IPS DF 6.9 (cell line): ENCODE results near the gene PRKD3.
"Not testable (repeated sequence)": the region's sequence is repeated elsewhere in the genome, so short reads cannot be mapped to it uniquely, and the experiment has no call there.

Source experiments
- DNase-seq: peaks from one replicate; pipeline ENCODE4 v3.0.0-alpha.2; 2013; ENCODE audit warnings: low read depth, low spot score
- H3K27ac ChIP-seq: one replicate; pipeline ENCODE4 v1.5.1; 2013; ENCODE audit warnings: low read length, control low read depth
- H3K27me3 ChIP-seq: 2 replicates; pipeline ENCODE4 v1.6.1; 2013; ENCODE audit warnings: mild to moderate bottlenecking, low read length; ENCODE audit not compliant: control insufficient read depth, insufficient read depth
- H3K36me3 ChIP-seq: 2 replicates; pipeline ENCODE4 v1.6.1; 2013; ENCODE audit warnings: low read length; ENCODE audit not compliant: control insufficient read depth, insufficient read depth
- H3K4me1 ChIP-seq: 2 replicates; pipeline ENCODE4 v1.6.1; 2013; ENCODE audit warnings: low read length; ENCODE audit not compliant: control insufficient read depth, insufficient read depth
- H3K4me3 ChIP-seq: 2 replicates; pipeline ENCODE4 v1.5.1; 2013; ENCODE audit warnings: mild to moderate bottlenecking, low read length
- H3K9me3 ChIP-seq: 2 replicates; pipeline ENCODE4 v1.6.1; 2013; ENCODE audit warnings: low read length, inconsistent platforms; ENCODE audit not compliant: control insufficient read depth, insufficient read depth
- WGBS: extraction: QIAGEN DNeasy Blood & Tissue Kit; methylation state at CpG from one replicate; pipeline ENCODE4 v1.1.7; 2013; ENCODE audit warnings: mixed read lengths, missing lambda C conversion rate; ENCODE audit not compliant: insufficient read length, insufficient coverage; 5-methylcytosine and 5-hydroxymethylcytosine counted together

PRKD3 gene

GRCh38 chr2:37316181-37316580, 8.5 kb downstream of the PRKD3 start:
- H3K27ac ChIP-seq = no peak overlapping the region
- DNase-seq = no peak
- no peaks in the 10 kb centered on the region for H3K4me1 ChIP-seq
- H3K9me3 ChIP-seq = no peaks in the 10 kb centered on the region
- H3K36me3 ChIP-seq = no peaks in the 10 kb centered on the region
- H3K4me3 ChIP-seq = no peak overlapping the region
- H3K27me3 ChIP-seq = no peaks in the 10 kb centered on the region
- WGBS = no CpG with 5 or more reads among the region's 5 CpGs

GRCh38 chr2:37315364-37315763, 9.3 kb downstream of the PRKD3 start:
- no peaks in the 10 kb centered on the region for H3K27me3 ChIP-seq
- no peak overlapping the region for H3K4me3 ChIP-seq
- no peaks in the 10 kb centered on the region for H3K36me3 ChIP-seq
- no peak overlapping the region for H3K27ac ChIP-seq
- no peaks in the 10 kb centered on the region for H3K9me3 ChIP-seq
- WGBS = no CpG with 5 or more reads among the region's 3 CpGs
- H3K4me1 ChIP-seq = no peaks in the 10 kb centered on the region
- DNase-seq = no peak

DNA sequence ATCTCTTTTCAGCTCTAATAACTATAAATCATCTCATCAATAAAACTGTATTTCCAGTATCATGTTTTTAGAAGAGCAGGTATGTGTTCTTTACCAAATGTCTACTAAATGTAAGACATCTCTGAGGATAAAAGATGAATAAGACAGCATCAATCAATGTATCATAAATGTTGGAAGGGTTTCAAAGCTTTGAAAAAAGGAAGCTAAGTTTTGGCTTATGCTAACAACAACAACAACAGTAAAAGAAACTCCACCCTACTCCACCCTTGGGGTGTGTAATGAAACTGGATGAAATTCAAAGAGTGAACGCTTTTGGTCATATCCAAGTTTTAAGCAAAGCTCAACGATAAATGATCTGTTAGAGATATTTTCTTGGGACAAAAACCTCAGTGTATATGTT, 17.1 kb downstream of the PRKD3 start:
- no peaks in the 10 kb centered on the region for H3K36me3 ChIP-seq
- WGBS = no CpG with 5 or more reads among the region's 2 CpGs
- no peak for DNase-seq
- no peak overlapping the region for H3K27ac ChIP-seq
- H3K4me1 ChIP-seq = no peaks in the 10 kb centered on the region
- no peaks in the 10 kb centered on the region for H3K9me3 ChIP-seq
- no peaks in the 10 kb centered on the region for H3K27me3 ChIP-seq
- H3K4me3 ChIP-seq = no peak overlapping the region

DNA sequence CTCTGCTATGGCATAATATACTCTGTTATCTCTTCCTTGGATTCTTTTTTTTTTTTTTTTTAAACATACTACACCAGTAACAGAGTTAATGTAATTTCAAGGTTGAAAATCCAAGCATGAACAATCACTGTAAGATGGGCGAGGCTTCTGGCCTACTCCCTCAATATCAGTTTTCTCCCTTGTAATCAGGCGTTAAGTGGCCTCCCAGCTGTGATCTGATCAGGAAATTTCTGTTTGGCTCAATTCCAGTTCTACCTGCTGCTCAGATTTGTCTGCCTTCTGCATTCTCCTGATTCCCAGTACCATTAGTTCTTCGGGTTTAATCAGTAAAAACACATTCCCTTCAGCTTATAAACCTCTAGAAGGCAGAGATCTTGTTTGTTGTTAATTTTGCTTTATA, 18.6 kb downstream of the PRKD3 start:
- Histone ChIP-seq H3K4me3 (no peak overlapping the region), H3K27ac (no peak overlapping the region), H3K27me3 (no peaks in the 10 kb centered on the region), H3K9me3 (no peaks in the 10 kb centered on the region), H3K36me3 (no peaks in the 10 kb centered on the region), H3K4me1 (no peaks in the 10 kb centered on the region)
- DNase-seq = no peak
- no CpG with 5 or more reads among the region's 3 CpGs for WGBS

GRCh38 chr2:37302701-37303252, 21.9 kb downstream of the PRKD3 start:
- no peak for DNase-seq
- Histone ChIP-seq H3K27ac (no peak overlapping the region), H3K4me1 (no peaks in the 10 kb centered on the region), H3K9me3 (no peaks in the 10 kb centered on the region), H3K27me3 (no peaks in the 10 kb centered on the region), H3K36me3 (no peaks in the 10 kb centered on the region), H3K4me3 (no peak overlapping the region)
- no CpG with 5 or more reads among the region's 9 CpGs for WGBS

DNA sequence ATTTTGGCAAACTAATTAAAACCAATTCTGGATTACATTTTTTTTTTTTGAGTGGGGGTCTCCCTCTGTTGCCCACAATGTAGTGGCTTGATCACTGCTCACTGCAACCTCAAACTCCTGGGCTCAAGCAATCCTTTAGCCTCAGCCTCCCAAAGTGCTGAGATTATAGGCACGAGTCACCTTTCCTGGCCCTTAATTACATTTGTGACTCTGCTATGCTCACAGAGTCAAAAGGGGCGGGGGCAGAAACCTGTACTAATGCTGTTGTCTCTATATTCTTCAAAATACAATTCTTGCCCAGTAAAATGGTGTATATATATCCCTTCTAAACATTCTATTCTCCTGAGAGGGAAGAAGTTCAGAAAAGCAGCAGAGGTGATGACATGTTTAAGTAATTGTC, 23.2 kb downstream of the PRKD3 start:
- H3K4me3 ChIP-seq = no peak overlapping the region
- DNase-seq = no peak
- no peaks in the 10 kb centered on the region for H3K36me3 ChIP-seq
- no peaks in the 10 kb centered on the region for H3K27me3 ChIP-seq
- WGBS = no CpG with 5 or more reads among the region's 2 CpGs
- no peaks in the 10 kb centered on the region for H3K4me1 ChIP-seq
- H3K27ac ChIP-seq = no peak overlapping the region
- H3K9me3 ChIP-seq = no peaks in the 10 kb centered on the region

DNA sequence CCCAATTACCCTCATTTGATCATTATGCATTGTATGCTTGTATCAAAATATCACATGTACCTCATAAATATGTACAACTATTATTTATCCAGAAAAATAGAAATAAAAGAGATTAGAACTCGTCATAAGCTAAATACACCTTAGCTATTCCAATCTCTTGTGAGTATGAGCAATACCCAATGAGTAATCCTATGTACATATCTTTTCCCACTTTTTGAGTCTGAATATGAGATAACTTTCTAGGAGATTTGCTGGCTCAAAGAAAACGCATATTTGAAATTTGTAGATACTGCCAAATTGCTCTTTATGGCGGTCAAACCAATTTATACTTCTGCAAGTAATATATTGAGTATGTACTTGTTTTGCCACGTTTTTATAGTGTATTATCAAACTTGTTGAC, 24.1 kb downstream of the PRKD3 start:
- Histone ChIP-seq H3K27me3 (no peaks in the 10 kb centered on the region), H3K4me3 (no peak overlapping the region), H3K9me3 (no peaks in the 10 kb centered on the region), H3K27ac (no peak overlapping the region), H3K4me1 (no peaks in the 10 kb centered on the region), H3K36me3 (no peaks in the 10 kb centered on the region)
- WGBS = no CpG with 5 or more reads among the region's 4 CpGs
- no peak for DNase-seq

DNA sequence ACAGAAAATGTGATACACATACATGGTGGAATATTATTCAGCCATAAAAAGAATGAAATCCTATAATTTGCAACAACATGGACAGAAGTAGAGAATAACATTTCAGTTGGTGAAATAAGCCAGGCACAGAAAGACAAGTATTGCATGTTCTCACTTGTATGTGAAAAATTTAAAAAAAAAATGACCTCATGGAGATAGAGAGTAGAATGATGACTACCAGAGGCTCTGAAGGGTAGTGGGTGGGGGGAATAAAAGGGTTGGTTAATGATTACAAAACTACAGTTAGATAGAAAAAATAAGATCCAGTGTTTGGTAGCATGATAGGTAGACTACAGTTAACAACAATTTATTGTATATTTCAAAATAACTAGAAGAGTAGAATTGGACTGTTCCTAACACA, 24.5 kb downstream of the PRKD3 start:
- DNase-seq = no peak
- Histone ChIP-seq H3K36me3 (no peaks in the 10 kb centered on the region), H3K4me1 (no peaks in the 10 kb centered on the region), H3K4me3 (no peak overlapping the region), H3K27ac (no peak overlapping the region), H3K9me3 (no peaks in the 10 kb centered on the region), H3K27me3 (no peaks in the 10 kb centered on the region)

- H3K4me3 ChIP-seq = no peak overlapping the region
- no peaks in the 10 kb centered on the region for H3K36me3 ChIP-seq
- no peaks in the 10 kb centered on the region for H3K27me3 ChIP-seq
- DNase-seq = no peak
- H3K9me3 ChIP-seq = no peaks in the 10 kb centered on the region
- no peaks in the 10 kb centered on the region for H3K4me1 ChIP-seq
- H3K27ac ChIP-seq = no peak overlapping the region
Measured at GRCh38 chr2:37297632-37298031, 27.0 kb downstream of the PRKD3 start.

DNA sequence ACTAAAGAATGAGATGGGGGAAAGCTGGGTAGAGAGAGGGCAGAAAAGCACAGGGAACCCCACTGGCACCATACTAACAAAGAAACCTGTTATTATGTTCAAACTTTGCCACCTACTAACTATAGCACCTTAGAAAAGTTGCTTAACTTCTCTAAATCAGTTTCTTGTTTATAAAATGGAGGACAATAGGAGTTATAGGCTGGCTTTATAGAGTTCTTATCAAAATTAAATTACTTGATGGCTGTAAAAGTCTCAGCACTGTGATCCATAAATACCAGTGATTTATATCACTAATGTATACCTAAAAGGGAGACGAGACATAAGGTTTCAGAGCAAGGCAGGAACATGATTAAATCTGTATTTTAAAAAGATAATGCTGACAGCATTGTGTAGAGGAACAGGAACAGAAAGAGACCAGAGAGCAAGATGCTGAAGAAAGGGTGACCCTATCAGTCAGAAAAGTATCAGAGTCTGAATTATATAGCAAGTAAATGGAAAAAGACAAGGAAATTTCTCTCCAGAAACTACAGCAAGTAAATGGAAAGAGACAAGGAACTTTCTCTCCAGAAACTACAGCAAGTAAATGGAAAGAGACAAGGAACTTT, 29.1 kb downstream of the PRKD3 start:
- H3K27me3 ChIP-seq = no peaks in the 10 kb centered on the region
- H3K4me3 ChIP-seq = no peak overlapping the region
- no peaks in the 10 kb centered on the region for H3K4me1 ChIP-seq
- no peak for DNase-seq
- no peak overlapping the region for H3K27ac ChIP-seq
- no peaks in the 10 kb centered on the region for H3K9me3 ChIP-seq
- no peaks in the 10 kb centered on the region for H3K36me3 ChIP-seq
- no CpG with 5 or more reads among the region's 1 CpG for WGBS

DNA sequence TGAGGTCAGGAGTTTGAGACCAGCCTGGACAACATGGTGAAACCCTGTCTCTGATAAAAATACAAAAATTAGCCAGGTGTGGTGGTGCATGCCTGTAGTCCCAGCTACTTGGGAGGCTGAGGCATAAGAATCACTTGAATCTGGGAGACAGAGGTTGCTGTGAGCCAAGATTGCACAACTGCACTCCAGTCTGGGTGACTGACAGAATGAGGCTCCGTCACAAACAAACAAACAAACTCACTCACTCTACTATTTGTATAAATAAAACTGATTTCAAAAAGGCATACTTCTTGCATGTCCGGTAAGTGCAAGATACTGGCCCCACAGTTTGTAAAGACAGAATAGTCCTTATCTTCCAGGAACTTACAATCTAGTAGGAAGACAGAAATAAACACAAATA, 29.8 kb downstream of the PRKD3 start:
- H3K27me3 ChIP-seq, H3K4me1 ChIP-seq, DNase-seq, H3K4me3 ChIP-seq, H3K27ac ChIP-seq, H3K36me3 ChIP-seq, H3K9me3 ChIP-seq: not testable (repeated sequence)
- WGBS = no CpG with 5 or more reads among the region's 2 CpGs
